Heart left ventricle (tissue), 16 donors: ENCODE results near the gene NCK2. TPM values are rescaled to one million over a fixed set of nuclear protein-coding genes. Genes with fewer than 3 reads are reported as not detected.

Experiments used
- ATAC-seq, 4 donors: fragments of 200-7000 bp; cut with Tn5 transposase; one replicate each; pipeline ENCODE4 v1.9.1; 2020 to 2022; ENCODE audit warnings: moderate library complexity in 4 of 4, mild to moderate bottlenecking in 3 of 4, moderate number of reproducible peaks in 1 of 4
- DNase-seq, 5 donors: peaks; one replicate each; pipeline ENCODE4 v3.0.0-alpha.2; 2020
- H3K27ac ChIP-seq, 12 donors: fragments of 200-600 bp; sonication (generic) in 4 of 12; one replicate each; pipeline versions ENCODE4 v1.5.0 to v1.8.0; 2016 to 2022; ENCODE audit warnings: mild to moderate bottlenecking in 2 of 12
- H3K27me3 ChIP-seq, 9 donors: fragments of 200-600 bp; sonication (generic) in 2 of 9; one replicate each; pipeline versions ENCODE4 v1.5.1 to v1.8.0; 2016 to 2022; ENCODE audit warnings: mild to moderate bottlenecking in 3 of 9
- H3K36me3 ChIP-seq, 9 donors: fragments of 200-600 bp; sonication (generic) in 2 of 9; one replicate each; pipeline versions ENCODE4 v1.5.0 to v1.8.0; 2018 to 2022; ENCODE audit warnings: mild to moderate bottlenecking in 2 of 9
- H3K4me1 ChIP-seq, 12 donors: fragments of 200-600 bp; sonication (generic) in 4 of 12; one replicate each; pipeline versions ENCODE4 v1.5.0 to v1.8.0; 2016 to 2022; ENCODE audit warnings: mild to moderate bottlenecking in 3 of 12
- H3K4me3 ChIP-seq, 12 donors: fragments of 200-600 bp; sonication (generic) in 4 of 12; one replicate each; pipeline versions ENCODE4 v1.5.0 to v1.8.0; 2017 to 2022; ENCODE audit warnings: mild to moderate bottlenecking in 9 of 12, moderate library complexity in 4 of 12
- H3K9me3 ChIP-seq, 12 donors: fragments of 200-600 bp; sonication (generic) in 4 of 12; one replicate each; pipeline versions ENCODE4 v1.5.0 to v1.8.0; 2016 to 2022; ENCODE audit warnings: mild to moderate bottlenecking in 1 of 12
- CTCF ChIP-seq, 12 donors: fragments of 200-600 bp; sonication (generic) in 4 of 12; IDR thresholded peaks; one replicate each; pipeline versions ENCODE4 v1.5.0 to v1.8.0; 2018 to 2022; ENCODE audit warnings: antibody characterized with exemption in 12 of 12, mild to moderate bottlenecking in 5 of 12
- POLR2A ChIP-seq, 2 donors: fragments of 450-650 bp; IDR thresholded peaks; one replicate each; pipeline ENCODE4 v1.6.1; 2017; ENCODE audit warnings: antibody characterized with exemption in 2 of 2, mild to moderate bottlenecking in 2 of 2, moderate library complexity in 2 of 2
- WGBS, 4 donors: extraction: QIAGEN DNeasy Blood & Tissue Kit in 2 of 4; methylation state at CpG; one replicate each; pipeline versions ENCODE4 v1.1.5 to v1.1.7; 2013 to 2018; 5-methylcytosine and 5-hydroxymethylcytosine counted together
- intact Hi-C, 10 donors: fragments of 100-400 bp; cut with DNase I; formaldehyde crosslinking; loops; one replicate each; pipeline versions ENCODE4 v1.11.1 to v1.14.2; 2022
- polyA plus RNA-seq, 2 donors: library from polyadenylated mRNA; stranded (reverse); fragments of 200-250 nt; gene quantifications; one replicate each; pipeline ENCODE4 v1.2.3, GENCODE V29; 2013
- total RNA-seq, 9 donors: library from RNA; depleted of rRNA in 2 of 9; stranded (reverse); fragments of >200 nt in 2 of 9; fragmentation: NEBNext Ultra II Directional in 3 of 9; extraction: Animal tissue kit (Norgen Biotek cat#: 25700) in 3 of 9; gene quantifications; one replicate each; pipeline versions ENCODE4 v1.1.0 to v1.2.4, GENCODE V29; 2016 to 2023
- donor health status: ischemic (EF 13 %, LVEDD 7.1; RV severe dilation, severe dysfunction).
- donor health status: healthy with polysubstance abuse.
- donor health status: DM: no; HTN: yes; CAD: no.
- donor health status: DM: no; HTN: no; CAD: no.
- donor health status: ischemic (EF 25% LVEDD 6.9; RV normal size, moderate dysfunction).
- donor health status: ischemic (EF 25% LVEDD 5.7; RV mildly dilated, moderate dysfunction).
- donor health status: healthy.
- donor health status: DM: yes; HTN: yes; CAD: no.
- donor health status: ischemic (EF 35%, LVEDD 5.7; RV mildly dilated, moderate dysfunction).
- donor health status: nonischemic (EF 11% LVEDD 7.7; RV severe dilation, severe dysfunction).
- donor health status: DM: yes; HTN: yes; CAD: no.
- donor health status: PGD.
- donor health status: ischemic (EF 29% LVEDD 5.4; RV normal size, mild dysfunction).
- donor health status: nonischemic (EF 23%, LVEDD 6.1; RV moderate dilation, normal function).

Gene NCK2
- total and polyA plus RNA-seq, 11 donors: 22.6 to 54.2 (median 33.4) TPM

GRCh38 chr2:105879803-105880300 is 135.1 kb downstream of the NCK2 start:
- WGBS, 4 donors: 94 to 96% (median 96%) methylated on average over 6 of the region's 6 CpGs
- peaks cover 0 to 34% (median 13%) of the 10 kb centered on the region in 9 donors for H3K36me3 ChIP-seq
- ATAC-seq (no peak), DNase-seq (no peak)
- H3K9me3 ChIP-seq: peaks cover 0 to 8% (median 0%) of the 10 kb centered on the region in 12 donors
- intact Hi-C loops: loop anchor here in 4 of 10 donors (5.0 to 10.0 kb wide), 4 partner anchors 65 to 305 kb away; partner anchors contain the start of gene NCK2 (in 3 of the 4)
- TF ChIP-seq CTCF (IDR thresholded peaks at IDR 0.05) (no peak), POLR2A (IDR thresholded peaks at IDR 0.05) (no peak)
- no peak overlapping the region for H3K27ac ChIP-seq
- H3K27me3 ChIP-seq: no peaks in the 10 kb centered on the region
- no peak overlapping the region for H3K4me3 ChIP-seq
- H3K4me1 ChIP-seq: peaks cover 0 to 47% (median 25%) of the 10 kb centered on the region in 12 donors

GRCh38 chr2:105880637-105881036 is 135.9 kb downstream of the NCK2 start:
- no peak for DNase-seq
- H3K36me3 ChIP-seq: peaks cover 0 to 34% (median 13%) of the 10 kb centered on the region in 9 donors
- peaks cover 0 to 8% (median 0%) of the 10 kb centered on the region in 12 donors for H3K9me3 ChIP-seq
- ATAC-seq: no peak
- peaks cover 0 to 51% (median 32%) of the 10 kb centered on the region in 12 donors for H3K4me1 ChIP-seq
- no peak overlapping the region for H3K4me3 ChIP-seq
- TF ChIP-seq POLR2A (IDR thresholded peaks at IDR 0.05) (no peak), CTCF (IDR thresholded peaks at IDR 0.05) (no peak)
- H3K27ac ChIP-seq: no peak overlapping the region
- WGBS, 4 donors: 96 to 99% (median 98%) methylated on average over 6 of the region's 6 CpGs
- H3K27me3 ChIP-seq: no peaks in the 10 kb centered on the region
- intact Hi-C loops: loop anchor here in 4 of 10 donors (5.0 to 10.0 kb wide), 4 partner anchors 66 to 306 kb away; partner anchors contain the start of gene NCK2 (in 2 of the 4)

- ATAC-seq: no peak
- H3K4me1 ChIP-seq: peaks cover 0 to 60% (median 41%) of the 10 kb centered on the region in 12 donors
Measured at GRCh38 chr2:105881286-105882136, 136.8 kb downstream of the NCK2 start.

More at GRCh38 chr2:105881286-105882136, 136.8 kb downstream of the NCK2 start:
- no peaks in the 10 kb centered on the region for H3K27me3 ChIP-seq
- TF ChIP-seq CTCF (IDR thresholded peaks at IDR 0.05) (no peak), POLR2A (IDR thresholded peaks at IDR 0.05) (no peak)
- 97 to 98% (median 98%) methylated on average over 79 of the region's 79 CpGs for WGBS, 4 donors
- no peak overlapping the region for H3K27ac ChIP-seq
- no peak overlapping the region for H3K4me3 ChIP-seq
- intact Hi-C loops: loop anchor here in 4 of 10 donors (5.0 to 10.0 kb wide), 4 partner anchors 67 to 307 kb away; partner anchors contain the start of gene NCK2 (in 2 of the 4)
- peaks cover 0 to 32% (median 13%) of the 10 kb centered on the region in 9 donors for H3K36me3 ChIP-seq
- peaks cover 0 to 8% (median 0%) of the 10 kb centered on the region in 12 donors for H3K9me3 ChIP-seq
- DNase-seq: no peak
